Duodenal mucosa (tissue), 2 donors: ENCODE measurements around the gene PLEKHH1.

ENCODE experiments used
- H3K27ac ChIP-seq: one replicate; pipeline ENCODE4 v1.7.0; 2013; ENCODE audit warnings: low read depth, low read length
- H3K27me3 ChIP-seq, 2 donors: one replicate each; pipeline ENCODE4 v1.7.0; 2013; ENCODE audit warnings: low read length in 2 of 2, control low read depth in 1 of 2; ENCODE audit not compliant: insufficient read depth in 2 of 2, control insufficient read depth in 1 of 2
- H3K36me3 ChIP-seq, 2 donors: one replicate each; pipeline ENCODE4 v1.7.0; 2013; ENCODE audit warnings: low read length in 2 of 2, control low read depth in 1 of 2; ENCODE audit not compliant: insufficient read depth in 2 of 2, control insufficient read depth in 1 of 2
- H3K4me1 ChIP-seq, 2 donors: one replicate each; pipeline ENCODE4 v1.7.0; 2013; ENCODE audit warnings: low read length in 2 of 2, control low read depth in 1 of 2; ENCODE audit not compliant: insufficient read depth in 2 of 2, control insufficient read depth in 1 of 2
- H3K4me3 ChIP-seq, 2 donors: one replicate each; pipeline ENCODE4 v1.7.0; 2013; ENCODE audit warnings: low read length in 2 of 2, low read depth in 1 of 2
- H3K9ac ChIP-seq, 2 donors: one replicate each; pipeline ENCODE4 v1.7.0; 2013; ENCODE audit warnings: low read length in 2 of 2, low read depth in 1 of 2
- H3K9me3 ChIP-seq, 2 donors: one replicate each; pipeline ENCODE4 v1.7.0; 2013; ENCODE audit warnings: low read length in 2 of 2, control low read depth in 1 of 2; ENCODE audit not compliant: control insufficient read depth in 1 of 2

Gene PLEKHH1

GRCh38 chr14:67559639-67560038, 26.5 kb downstream of the PLEKHH1 start:
- Histone ChIP-seq H3K9me3 (no peaks in the 10 kb centered on the region), H3K4me3 (no peak overlapping the region), H3K4me1 (no peaks in the 10 kb centered on the region), H3K36me3 (peaks cover 5 to 55% of the 10 kb centered on the region in 2 donors), H3K27ac (no peak overlapping the region), H3K9ac (no peak overlapping the region), H3K27me3 (no peaks in the 10 kb centered on the region)

- Histone ChIP-seq H3K36me3 (peaks cover 10 to 60% of the 10 kb centered on the region in 2 donors), H3K9ac (no peak overlapping the region), H3K4me1 (no peaks in the 10 kb centered on the region), H3K4me3 (no peak overlapping the region), H3K9me3 (no peaks in the 10 kb centered on the region), H3K27ac (no peak overlapping the region), H3K27me3 (no peaks in the 10 kb centered on the region)
Observed at GRCh38 chr14:67562025-67562775, 29.1 kb downstream of the PLEKHH1 start.

DNA sequence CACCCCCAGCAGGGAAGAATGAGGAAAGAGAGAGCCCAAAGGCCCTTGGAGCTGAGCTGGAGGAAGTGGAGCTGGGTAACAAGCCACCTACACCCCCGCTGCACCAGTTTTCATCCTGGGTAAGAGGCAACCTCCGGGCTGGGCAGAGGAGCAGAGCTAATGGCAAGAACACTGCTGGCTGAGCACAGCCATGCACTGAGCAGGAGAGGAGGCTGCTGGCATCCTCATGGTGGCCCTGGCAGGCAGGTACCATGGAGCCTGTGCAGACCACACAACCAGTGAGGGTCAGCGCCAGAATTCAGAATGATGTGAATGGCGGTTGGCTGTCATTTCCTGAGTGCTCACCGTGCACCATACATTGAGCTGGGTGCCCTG, 29.7 kb downstream of the PLEKHH1 start:
- H3K4me1 ChIP-seq = no peaks in the 10 kb centered on the region
- no peaks in the 10 kb centered on the region for H3K27me3 ChIP-seq
- peaks cover 10 to 60% of the 10 kb centered on the region in 2 donors for H3K36me3 ChIP-seq
- no peaks in the 10 kb centered on the region for H3K9me3 ChIP-seq
- H3K4me3 ChIP-seq = no peak overlapping the region
- no peak overlapping the region for H3K9ac ChIP-seq
- H3K27ac ChIP-seq = no peak overlapping the region

DNA sequence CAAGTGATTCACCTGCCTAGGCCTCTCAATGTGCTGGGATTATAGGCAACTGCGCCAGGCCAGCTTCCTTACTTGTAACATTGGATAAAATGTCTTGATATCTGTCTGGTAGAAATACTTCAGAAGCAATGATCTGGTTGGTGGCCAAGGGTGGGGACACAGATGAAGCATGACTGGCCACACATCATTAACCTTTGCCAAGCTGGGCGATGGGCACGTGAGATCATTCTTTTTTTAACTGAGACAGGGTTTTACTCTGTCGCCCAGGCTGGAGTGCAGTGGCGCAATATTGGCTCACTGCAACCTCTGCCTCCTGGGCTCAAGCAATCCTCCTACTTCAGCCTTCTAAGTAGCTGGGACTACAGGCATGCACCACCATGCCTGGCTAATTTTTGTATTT, 31.1 kb downstream of the PLEKHH1 start:
- H3K27me3 ChIP-seq = no peaks in the 10 kb centered on the region
- H3K27ac ChIP-seq = no peak overlapping the region
- peaks cover 10 to 54% of the 10 kb centered on the region in 2 donors for H3K36me3 ChIP-seq
- no peaks in the 10 kb centered on the region for H3K9me3 ChIP-seq
- H3K9ac ChIP-seq = no peak overlapping the region
- H3K4me1 ChIP-seq = no peaks in the 10 kb centered on the region
- no peak overlapping the region for H3K4me3 ChIP-seq

DNA sequence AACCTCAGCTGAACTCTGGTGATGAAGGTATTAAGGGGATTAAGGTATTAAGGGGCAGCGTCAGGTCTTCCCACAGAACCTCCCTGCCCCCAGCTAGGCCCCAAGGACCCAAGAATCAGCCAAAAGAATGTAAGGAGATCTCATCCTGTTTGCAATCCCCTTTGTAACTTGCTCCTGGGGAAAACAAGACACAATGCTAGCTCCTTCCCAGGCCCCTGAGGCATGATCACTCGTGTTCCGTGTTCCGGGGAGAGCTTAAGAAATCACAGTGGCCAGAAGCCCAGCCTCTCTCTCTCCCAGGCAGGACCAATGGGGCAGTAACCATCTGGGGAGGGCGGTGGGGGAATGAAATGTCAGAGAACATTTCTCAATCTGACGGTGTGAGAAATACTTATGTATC, 33.8 kb downstream of the PLEKHH1 start:
- Histone ChIP-seq H3K4me3 (no peak overlapping the region), H3K9me3 (no peaks in the 10 kb centered on the region), H3K9ac (no peak overlapping the region)

DNA sequence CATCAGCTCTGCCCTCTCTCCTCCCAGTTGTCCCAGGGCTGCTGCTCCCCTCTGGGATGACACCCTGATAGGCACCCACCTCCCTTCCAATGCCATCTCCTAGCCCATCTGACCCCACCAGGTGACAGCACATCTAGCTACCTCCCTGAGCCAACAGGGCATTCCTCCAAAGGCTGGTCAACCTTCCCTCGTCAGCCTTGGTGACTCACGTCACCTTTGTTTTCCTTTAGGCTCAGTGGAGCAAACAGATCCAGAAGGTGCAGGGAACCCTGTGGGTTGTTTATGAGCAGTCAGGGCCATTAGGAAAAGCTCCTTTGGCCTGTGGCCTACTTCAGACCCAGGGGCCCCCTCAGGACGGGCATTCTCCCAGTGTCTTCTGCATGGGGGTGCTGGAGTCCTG, 34.6 kb downstream of the PLEKHH1 start:
- peaks cover 3 to 8% of the 10 kb centered on the region in 2 donors for H3K4me1 ChIP-seq
- no peak overlapping the region for H3K4me3 ChIP-seq
- H3K9ac ChIP-seq = no peak overlapping the region
- H3K27ac ChIP-seq = no peak overlapping the region
- H3K27me3 ChIP-seq = no peaks in the 10 kb centered on the region
- H3K36me3 ChIP-seq = peaks cover 10 to 45% of the 10 kb centered on the region in 2 donors
- H3K9me3 ChIP-seq = no peaks in the 10 kb centered on the region

More for the DNA sequence above, 33.8 kb downstream of the PLEKHH1 start:
- Histone ChIP-seq H3K27me3 (no peaks in the 10 kb centered on the region), H3K27ac (no peak overlapping the region), H3K4me1 (peaks cover 0 to 5% of the 10 kb centered on the region in 2 donors), H3K36me3 (peaks cover 10 to 53% of the 10 kb centered on the region in 2 donors)

DNA sequence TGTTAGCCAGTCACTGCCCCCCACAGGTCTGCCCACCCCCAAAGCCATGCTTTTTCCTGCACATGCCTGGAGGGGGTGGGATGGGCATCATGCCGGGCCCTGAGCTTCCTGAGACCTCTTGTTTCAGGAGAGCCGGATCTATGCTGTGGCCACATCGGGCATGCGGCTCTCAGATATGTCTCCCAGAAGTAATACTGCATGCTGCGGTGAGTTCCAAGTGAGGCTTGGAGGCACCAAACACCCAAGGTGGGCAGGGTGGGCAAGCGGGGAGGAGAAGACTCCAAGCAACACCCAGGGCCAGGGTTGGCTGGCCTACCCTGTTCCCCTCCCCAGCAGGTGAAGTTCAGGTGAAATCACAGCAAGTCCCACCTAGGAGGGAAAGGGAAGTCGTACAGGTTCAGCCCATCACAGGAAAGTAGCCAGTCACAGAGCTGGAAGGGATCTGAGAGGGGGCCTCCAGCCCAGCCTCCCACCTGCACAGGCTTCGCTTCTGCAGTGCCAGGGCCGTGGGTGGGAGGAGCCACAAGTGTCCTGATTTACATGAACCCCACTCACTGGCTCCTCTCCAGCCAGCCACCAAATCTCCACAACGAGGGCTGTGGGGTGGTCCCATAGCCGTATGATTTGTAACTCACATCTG, 36.0 kb downstream of the PLEKHH1 start:
- H3K9ac ChIP-seq = no peak overlapping the region
- H3K27ac ChIP-seq = no peak overlapping the region
- H3K4me1 ChIP-seq = peaks cover 10 to 12% of the 10 kb centered on the region in 2 donors
- H3K27me3 ChIP-seq = no peaks in the 10 kb centered on the region
- no peak overlapping the region for H3K4me3 ChIP-seq
- peaks cover 11 to 49% of the 10 kb centered on the region in 2 donors for H3K36me3 ChIP-seq
- no peaks in the 10 kb centered on the region for H3K9me3 ChIP-seq

DNA sequence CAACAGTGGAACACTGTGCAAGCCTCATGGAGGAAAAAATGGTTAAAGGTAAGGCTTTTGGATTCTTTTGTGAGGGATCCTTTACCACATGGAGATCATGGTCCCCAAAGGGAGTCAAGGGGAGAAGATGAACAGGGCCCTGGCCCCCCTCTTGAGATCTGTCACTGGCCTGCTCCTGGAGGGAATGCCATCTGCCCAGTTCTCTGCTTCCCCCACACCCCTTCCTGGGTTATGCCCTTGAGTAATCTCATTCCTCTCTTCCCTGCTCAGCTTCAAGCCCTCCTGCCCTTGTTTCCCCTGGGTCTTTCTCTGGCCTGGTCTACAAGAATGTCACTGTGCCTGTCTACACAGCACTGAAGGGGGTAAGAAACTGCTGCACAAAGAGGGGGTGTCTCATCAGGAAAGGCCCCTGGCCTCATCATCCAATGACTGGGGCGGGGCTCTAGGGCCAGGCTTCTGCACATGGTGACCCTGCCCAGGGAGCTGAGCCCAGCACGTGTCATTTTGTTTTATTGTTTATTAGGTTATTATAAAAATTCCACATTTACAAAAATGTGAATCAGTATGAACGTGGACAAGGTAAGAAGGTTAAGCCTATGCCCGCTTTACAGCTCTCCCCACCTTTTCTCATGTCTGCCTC, 36.7 kb downstream of the PLEKHH1 start:
- Histone ChIP-seq H3K9ac (no peak overlapping the region), H3K27me3 (no peaks in the 10 kb centered on the region), H3K36me3 (peaks cover 17 to 50% of the 10 kb centered on the region in 2 donors), H3K9me3 (no peaks in the 10 kb centered on the region), H3K4me1 (peaks cover 10 to 12% of the 10 kb centered on the region in 2 donors), H3K27ac (no peak overlapping the region), H3K4me3 (no peak overlapping the region)

DNA sequence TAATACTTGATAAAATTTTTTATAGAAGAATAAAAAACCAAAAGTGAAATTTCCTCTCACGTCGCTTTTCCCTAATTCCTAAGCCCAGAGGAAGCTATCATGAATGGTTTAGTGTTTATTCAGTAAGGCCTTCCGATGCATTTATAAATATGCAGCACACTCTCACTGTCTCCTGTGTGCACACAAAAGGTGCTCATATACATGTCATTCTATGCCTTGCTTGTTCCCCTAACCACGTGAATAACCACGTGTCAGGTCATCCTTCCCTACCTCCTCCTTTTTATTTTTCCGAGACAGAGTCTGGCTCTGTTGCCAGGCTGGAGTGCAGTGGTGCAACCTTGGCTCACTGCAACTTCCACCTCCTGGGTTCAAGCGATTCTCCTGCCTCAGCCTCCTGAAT, 37.4 kb downstream of the PLEKHH1 start:
- Histone ChIP-seq H3K9ac (no peak overlapping the region), H3K4me1 (peaks cover 10 to 12% of the 10 kb centered on the region in 2 donors), H3K4me3 (no peak overlapping the region), H3K27me3 (no peaks in the 10 kb centered on the region), H3K9me3 (no peaks in the 10 kb centered on the region), H3K27ac (no peak overlapping the region), H3K36me3 (peaks cover 18 to 55% of the 10 kb centered on the region in 2 donors)

GRCh38 chr14:67571275-67571990, 38.3 kb downstream of the PLEKHH1 start:
- Histone ChIP-seq H3K9me3 (no peaks in the 10 kb centered on the region), H3K27ac (no peak overlapping the region), H3K4me3 (no peak overlapping the region), H3K9ac (no peak overlapping the region), H3K4me1 (peaks cover 10 to 12% of the 10 kb centered on the region in 2 donors), H3K36me3 (peaks cover 13 to 56% of the 10 kb centered on the region in 2 donors), H3K27me3 (no peaks in the 10 kb centered on the region)
